ENCODE data around the gene NINJ2.

The NINJ2 gene

DNA sequence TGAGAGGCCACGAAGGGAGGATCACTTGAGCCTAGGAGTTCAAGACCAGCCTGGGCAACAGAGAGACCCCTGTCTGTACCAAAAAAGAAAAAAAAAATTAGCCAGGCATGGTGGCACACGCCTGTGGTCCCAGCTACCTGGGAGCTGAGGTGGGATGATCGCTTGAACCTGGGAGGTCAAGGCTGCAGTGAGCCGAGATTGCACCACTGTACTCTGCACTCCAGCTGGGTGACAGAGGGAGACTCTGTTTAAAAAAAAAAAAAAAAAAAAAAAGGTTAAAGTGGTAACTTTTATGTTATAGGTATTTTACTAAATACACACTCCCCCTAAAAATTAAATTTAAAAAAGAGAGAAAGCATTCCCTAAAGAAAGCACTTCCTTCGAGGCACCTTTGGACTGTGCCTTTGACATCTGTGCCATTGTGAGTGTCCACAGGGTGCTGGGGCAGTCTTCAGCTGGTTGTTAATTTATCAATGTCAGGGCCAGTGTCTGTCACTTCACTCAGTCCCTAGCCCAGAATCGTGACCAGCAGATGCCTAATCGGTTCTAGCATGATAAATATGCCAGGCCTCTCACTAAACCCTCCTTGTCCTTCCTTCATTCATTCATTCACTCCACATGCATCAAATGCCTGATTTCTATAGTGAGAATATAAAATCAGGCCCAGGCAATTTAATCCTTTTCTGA is 140.4 kb downstream of the NINJ2 start:
- DNase-seq = no peak

DNA sequence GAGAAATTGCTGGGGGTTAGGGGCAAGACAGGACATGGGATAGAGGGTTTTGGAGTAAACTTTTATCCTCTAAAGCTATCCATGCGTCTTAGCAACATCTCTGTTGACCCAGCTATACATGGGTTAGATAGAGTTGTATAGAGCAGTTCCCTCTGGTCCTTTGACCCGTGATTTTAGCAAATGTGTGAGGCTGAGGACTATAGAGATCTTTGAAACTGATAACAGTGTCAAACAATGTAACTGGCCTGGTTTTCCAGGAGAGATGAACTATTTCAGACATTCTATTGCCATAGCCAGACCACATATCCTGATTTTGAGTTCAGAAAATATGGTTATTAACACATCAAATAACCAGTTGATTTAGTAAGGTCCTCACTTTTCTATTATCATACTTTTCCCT is 143.1 kb downstream of the NINJ2 start:
- no peak for DNase-seq

GRCh38 chr12:517538-517937 is 145.7 kb downstream of the NINJ2 start:
- no peak for DNase-seq

Measured in activated T-cell treated with anti-CD3 and anti-CD28 coated beads, Interleukin-2, amount 50 U/mL, for 48 hours (primary cell).